Neutrophil (primary cell): Measurements from ENCODE around the gene ADAM15.

Experiments used
- H3K27ac ChIP-seq: fragments of 200-600 bp; sonication (generic); 2 replicates; pipeline ENCODE4 v1.5.1; 2016; ENCODE audit warnings: mild to moderate bottlenecking, moderate library complexity
- H3K27me3 ChIP-seq: fragments of 200-600 bp; sonication (generic); 2 replicates; pipeline ENCODE4 v1.6.0; 2016; ENCODE audit warnings: mild to moderate bottlenecking
- H3K36me3 ChIP-seq: fragments of 200-600 bp; sonication (generic); 2 replicates; pipeline ENCODE4 v1.5.1; 2017
- H3K4me1 ChIP-seq, 2 experiments: fragments of 200-600 bp in 1 of 2; sonication (generic) in 1 of 2; 1 replicate in 1 of 2; 2 replicates in 1 of 2; pipeline versions ENCODE4 v1.5.1 to v1.6.1; 2013 to 2016; ENCODE audit warnings: low read depth in 1 of 2, low read length in 1 of 2, mild to moderate bottlenecking in 1 of 2, moderate library complexity in 1 of 2; ENCODE audit not compliant: control insufficient read depth in 1 of 2, insufficient read depth in 1 of 2
- H3K4me3 ChIP-seq, 2 experiments: fragments of 200-600 bp in 1 of 2; sonication (generic) in 1 of 2; 1 replicate in 1 of 2; 2 replicates in 1 of 2; pipeline ENCODE4 v1.5.1; 2013 to 2016; ENCODE audit warnings: low read depth in 1 of 2, low read length in 1 of 2, mild to moderate bottlenecking in 1 of 2, moderate library complexity in 1 of 2
- H3K9me3 ChIP-seq: fragments of 200-600 bp; sonication (generic); 2 replicates; pipeline ENCODE4 v1.5.1; 2016
- CTCF ChIP-seq: fragments of 200-600 bp; sonication (generic); IDR thresholded peaks from 2 replicates; pipeline ENCODE4 v1.5.1; 2016; ENCODE audit warnings: antibody characterized with exemption

Gene ADAM15

GRCh38 chr1:155106862-155107261 is 55.7 kb downstream of the ADAM15 start:
- Histone ChIP-seq H3K9me3 (no peaks in the 10 kb centered on the region), H3K36me3 (no peaks in the 10 kb centered on the region), H3K4me1 (peaks cover 5 to 7% of the 10 kb centered on the region in 2 experiments), H3K4me3 (no peak overlapping the region), H3K27me3 (no peaks in the 10 kb centered on the region), H3K27ac (no peak overlapping the region)
- no peak for TF ChIP-seq CTCF

- Histone ChIP-seq H3K27me3 (no peaks in the 10 kb centered on the region), H3K36me3 (no peaks in the 10 kb centered on the region), H3K27ac (no peak overlapping the region), H3K9me3 (no peaks in the 10 kb centered on the region), H3K4me3 (no peak overlapping the region), H3K4me1 (no peaks in the 10 kb centered on the region)
- no peak for TF ChIP-seq CTCF
These were observed 56.5 kb downstream of the ADAM15 start for GRCh38 chr1:155107309-155108264.

- H3K9me3 ChIP-seq: no peaks in the 10 kb centered on the region
- no peaks in the 10 kb centered on the region for H3K36me3 ChIP-seq
- TF ChIP-seq CTCF: no peak
- no peaks in the 10 kb centered on the region for H3K27me3 ChIP-seq
- H3K4me1 ChIP-seq: no peaks in the 10 kb centered on the region
- no peak overlapping the region for H3K4me3 ChIP-seq
- no peak overlapping the region for H3K27ac ChIP-seq
These were observed 57.2 kb downstream of the ADAM15 start for GRCh38 chr1:155108296-155108695.

- H3K27ac ChIP-seq: no peak overlapping the region
- no peaks in the 10 kb centered on the region for H3K4me1 ChIP-seq
- no peak for TF ChIP-seq CTCF
- no peaks in the 10 kb centered on the region for H3K27me3 ChIP-seq
- no peaks in the 10 kb centered on the region for H3K9me3 ChIP-seq
- H3K36me3 ChIP-seq: no peaks in the 10 kb centered on the region
- H3K4me3 ChIP-seq: no peak overlapping the region
These were observed 59.3 kb downstream of the ADAM15 start for GRCh38 chr1:155110381-155110780.

- no peak for TF ChIP-seq CTCF
- Histone ChIP-seq H3K27ac (no peak overlapping the region), H3K4me3 (no peak overlapping the region), H3K4me1 (no peaks in the 10 kb centered on the region), H3K9me3 (no peaks in the 10 kb centered on the region), H3K36me3 (no peaks in the 10 kb centered on the region), H3K27me3 (no peaks in the 10 kb centered on the region)
These were observed 59.7 kb downstream of the ADAM15 start for GRCh38 chr1:155110826-155111225.
